ENCODE data around the gene SNRPD3. TPM values are rescaled to one million over a fixed set of nuclear protein-coding genes. Genes with fewer than 3 reads are reported as not detected.

The SNRPD3 gene
- total and polyA plus RNA-seq, 9 of the 15 experiments (the other 6 are each of a cell fraction or from before 2014, with no cell fraction given) = 131 to 366 (median 274) TPM

- no peak overlapping the region for H3K27ac ChIP-seq (ENCODE audit: extremely low read depth, low read depth, low read length)
- FAIRE-seq (no peak), ATAC-seq (no peak), DNase-seq (ENCODE audit: extremely low read depth in 1 of 4, low spot score in 3 of 4) (no peak)
- in situ Hi-C loops (cut with MboI) = no loop called here
- H3K79me2 ChIP-seq (ENCODE audit: control insufficient read depth, insufficient read depth, low read length) = no peaks in the 10 kb centered on the region
- no peak overlapping the region for H3K4me2 ChIP-seq (ENCODE audit: insufficient read depth, low read length)
- BruUV-seq (replicated peaks) = no TSS peak
- CTCF ChIA-PET (ENCODE audit: low intra/inter-chr PET ratio) = no interaction called here
- no peaks in the 10 kb centered on the region for H3K9me1 ChIP-seq (ENCODE audit: control insufficient read depth, insufficient read depth, low read length)
- intact Hi-C loops (cut with micrococcal nuclease) = no loop called here
- no peaks in the 10 kb centered on the region for H4K20me1 ChIP-seq (replicated peaks; ENCODE audit: control insufficient read depth, insufficient read depth, low read length)
- no peak overlapping the region for H3K9ac ChIP-seq (ENCODE audit: insufficient read depth in 1 of 2, low read depth in 2 of 2, low read length in 2 of 2)
- H2AFZ ChIP-seq (ENCODE audit: low read depth, low read length) = no peak overlapping the region
- POLR2A ChIA-PET = interaction anchor here (0.5 to 0.9 kb wide), 2 partner anchors 11 to 43 kb away, joined by 3 read pairs; no protein-coding TSS in a partner anchor
- H3K4me1 ChIP-seq (replicated peaks in 1 of 2; ENCODE audit: control insufficient read depth in 2 of 2, insufficient read depth in 2 of 2, low read length in 2 of 2) = peaks cover 0 to 4% of the 10 kb centered on the region in 2 experiments; a peak in 1 of 5 replicates
- no peaks in the 10 kb centered on the region for H3K9me3 ChIP-seq (replicated peaks; ENCODE audit: control insufficient read depth, insufficient read depth, low read depth, low read length)
- H3K36me3 ChIP-seq (ENCODE audit: control insufficient read depth, insufficient read depth, low read length) = peaks cover 63% of the 10 kb centered on the region; the same call in 2 of the 3 replicates
- H3K4me3 ChIP-seq = no peak overlapping the region
- 96% methylated on average over 3 of the region's 9 CpGs for WGBS (ENCODE audit: insufficient coverage, low coverage, missing lambda C conversion rate)
- H3K27me3 ChIP-seq (ENCODE audit: control insufficient read depth in 2 of 2, insufficient read depth in 2 of 2, low read length in 2 of 2) = no peaks in the 10 kb centered on the region
- TF ChIP-seq RBM25 (IDR thresholded peaks at IDR 0.05; ENCODE audit: low read depth, low read length, severe bottlenecking) (no peak), SNAPC5 (CRISPR knock-in tag; IDR thresholded peaks at IDR 0.05) (no peak), KLF13 (tag; IDR thresholded peaks at IDR 0.05; ENCODE audit: borderline replicate concordance, low read depth) (no peak), ZFP91 (CRISPR knock-in tag; IDR thresholded peaks at IDR 0.05) (no peak), JUN (IDR thresholded peaks at IDR 0.05; ENCODE audit: borderline replicate concordance, low read depth, low read length) (no peak), JUN (CRISPR knock-in tag; IDR thresholded peaks at IDR 0.05; ENCODE audit: borderline replicate concordance) (no peak), CEBPB (tag; IDR thresholded peaks at IDR 0.05) (no peak), MBD2 (IDR thresholded peaks at IDR 0.05; ENCODE audit: borderline replicate concordance, low read depth) (no peak), BRCA1 (IDR thresholded peaks at IDR 0.05) (no peak), BRCA1 (CRISPR knock-in tag; IDR thresholded peaks at IDR 0.05) (no peak), COPS2 (conservative IDR thresholded peaks at IDR 0.05) (no peak), ZNF583 (CRISPR knock-in tag; IDR thresholded peaks at IDR 0.05) (no peak), OTX1 (CRISPR knock-in tag; IDR thresholded peaks at IDR 0.05) (no peak), KLF10 (CRISPR knock-in tag; IDR thresholded peaks at IDR 0.05) (no peak), REST (IDR thresholded peaks at IDR 0.05; ENCODE audit: borderline replicate concordance) (no peak), REST (CRISPR knock-in tag; IDR thresholded peaks at IDR 0.05; ENCODE audit: low read depth) (no peak)
Observed at GRCh38 chr22:24542641-24543040, 13.2 kb upstream of the SNRPD3 start.
